Measurements from ENCODE around the gene HADHA. TPM values are rescaled to one million over a fixed set of nuclear protein-coding genes. Genes with fewer than 3 reads are reported as not detected.

Gene HADHA
- total RNA-seq, 2 experiments from 2014 or later: 149 to 154 TPM

DNA sequence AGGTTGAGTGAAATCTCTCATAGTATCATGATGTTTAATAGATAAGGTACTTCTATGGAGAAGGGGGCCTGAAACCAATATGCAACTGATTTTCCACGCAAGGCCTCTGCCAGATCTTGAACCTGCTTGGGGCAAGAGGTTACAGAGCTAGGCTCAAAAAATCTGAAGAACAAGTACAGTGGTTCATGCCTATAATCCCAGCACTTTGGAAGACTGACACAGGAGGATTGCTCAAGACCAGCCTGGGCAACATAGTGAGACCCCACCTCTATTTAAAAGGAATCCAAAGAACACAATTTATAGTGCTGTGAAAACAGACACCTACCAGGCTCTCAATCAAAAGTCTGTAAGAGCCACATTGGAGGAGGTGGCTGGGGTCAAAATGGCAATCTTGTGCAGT is 28.6 kb downstream of the HADHA start:
- DNase-seq: no peak
- Mint-ChIP-seq H3K9me3 (ENCODE audit: low read depth) (no peaks in the 10 kb centered on the region), H3K27me3 (no peaks in the 10 kb centered on the region), H3K4me1 (no peaks in the 10 kb centered on the region), H3K27ac (no peak overlapping the region), H3K36me3 (ENCODE audit: low read depth) (peaks cover 50% of the 10 kb centered on the region), H3K4me3 (no peak overlapping the region)
- intact Hi-C loops (cut with DNase I, micrococcal nuclease): no loop called here
- ChIA-PET CTCF (interaction anchor here (0.6 to 1.4 kb wide), 3 partner anchors 15 to 1088 kb away, joined by 3 to 4 read pairs (median 3); no protein-coding TSS in a partner anchor), POLR2A (no interaction called here)
- no peak for ATAC-seq

DNA sequence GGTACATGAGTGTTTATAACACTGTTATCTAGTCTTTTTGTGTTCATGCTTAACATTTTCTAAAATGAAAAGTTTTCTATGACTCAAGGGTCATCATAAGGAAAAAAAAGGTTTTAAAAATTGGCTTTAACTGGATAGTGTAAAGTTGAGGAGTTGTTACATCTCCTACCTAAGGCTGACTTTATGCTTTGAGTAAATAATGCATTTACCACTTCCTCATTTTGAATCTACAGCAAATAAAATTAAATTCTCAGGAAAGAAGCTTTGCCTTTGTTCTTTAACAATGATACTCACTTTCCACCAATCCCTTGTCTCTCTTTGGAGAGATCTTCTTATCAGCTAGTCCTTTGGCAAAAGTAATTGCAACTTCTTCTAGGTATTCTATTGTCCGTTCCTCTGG is 29.7 kb downstream of the HADHA start:
- intact Hi-C loops (cut with DNase I, micrococcal nuclease): no loop called here
- no peak overlapping the region for H3K4me3 Mint-ChIP-seq
- no peaks in the 10 kb centered on the region for H3K4me1 Mint-ChIP-seq
- DNase-seq: no peak
- no peaks in the 10 kb centered on the region for H3K27me3 Mint-ChIP-seq
- ChIA-PET CTCF (interaction anchor here (0.6 kb wide), 1 partner anchor 266 kb away, joined by 3 read pairs; no protein-coding TSS in a partner anchor), POLR2A (no interaction called here)
- H3K9me3 Mint-ChIP-seq (ENCODE audit: low read depth): no peaks in the 10 kb centered on the region
- no peak overlapping the region for H3K27ac Mint-ChIP-seq
- H3K36me3 Mint-ChIP-seq (ENCODE audit: low read depth): peaks cover 52% of the 10 kb centered on the region
- ATAC-seq: no peak

DNA sequence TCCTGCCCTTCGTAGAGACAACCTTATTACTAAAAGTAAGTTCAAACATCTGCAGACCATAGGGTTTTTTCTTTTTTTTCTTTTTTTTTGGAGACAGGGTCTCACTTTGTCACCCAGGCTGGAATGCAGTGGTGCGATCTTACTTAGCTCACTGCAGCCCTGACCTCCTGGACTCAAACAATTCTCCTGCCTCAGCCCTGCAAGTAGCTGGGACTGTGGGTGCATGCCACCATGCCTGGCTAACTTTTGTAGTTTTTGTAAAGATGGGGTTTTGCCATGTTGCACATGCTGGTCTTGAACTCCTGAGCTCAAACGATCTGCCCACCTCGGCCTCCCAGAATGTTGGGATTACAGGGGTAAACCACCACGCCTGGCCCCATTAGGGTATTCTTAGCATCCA is 32.4 kb downstream of the HADHA start:
- Mint-ChIP-seq H3K9me3 (ENCODE audit: low read depth) (no peaks in the 10 kb centered on the region), H3K4me1 (no peaks in the 10 kb centered on the region), H3K4me3 (no peak overlapping the region), H3K36me3 (ENCODE audit: low read depth) (peaks cover 50% of the 10 kb centered on the region), H3K27ac (no peak overlapping the region), H3K27me3 (no peaks in the 10 kb centered on the region)
- ATAC-seq (no peak), DNase-seq (no peak)
- ChIA-PET CTCF (interaction anchor here (0.6 kb wide), 1 partner anchor 187 kb away, joined by 3 read pairs; no protein-coding TSS in a partner anchor), POLR2A (no interaction called here)
- intact Hi-C loops (cut with DNase I, micrococcal nuclease): no loop called here

DNA sequence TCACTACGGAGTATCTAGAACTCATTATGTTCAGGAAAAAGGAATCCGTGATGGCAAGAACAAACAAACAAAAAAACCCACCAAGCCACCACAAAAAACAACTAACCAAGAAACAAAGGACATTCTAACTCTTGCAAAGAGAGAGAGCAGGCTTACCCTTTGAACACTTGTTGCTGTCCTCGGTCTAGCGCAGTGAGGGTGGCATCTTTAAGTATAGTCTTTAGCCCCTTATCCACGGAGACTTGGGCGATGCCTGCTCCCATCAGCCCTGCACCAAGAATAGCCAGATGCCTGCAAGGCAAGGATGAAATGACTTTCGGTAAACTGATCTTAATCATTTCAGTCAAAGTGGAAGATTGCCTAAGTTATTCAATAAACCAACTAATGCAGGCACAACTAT is 40.5 kb downstream of the HADHA start:
- ATAC-seq (no peak), DNase-seq (no peak)
- POLR2A ChIA-PET: no interaction called here
- Mint-ChIP-seq H3K9me3 (ENCODE audit: low read depth) (no peaks in the 10 kb centered on the region), H3K4me1 (no peaks in the 10 kb centered on the region), H3K36me3 (ENCODE audit: low read depth) (peaks cover 36% of the 10 kb centered on the region), H3K27me3 (no peaks in the 10 kb centered on the region), H3K4me3 (no peak overlapping the region), H3K27ac (no peak overlapping the region)
- intact Hi-C loops (cut with DNase I, micrococcal nuclease): no loop called here
- CTCF ChIA-PET: interaction anchor here (1.0 kb wide), 1 partner anchor 504 kb away, joined by 3 read pairs; no protein-coding TSS in a partner anchor

DNA sequence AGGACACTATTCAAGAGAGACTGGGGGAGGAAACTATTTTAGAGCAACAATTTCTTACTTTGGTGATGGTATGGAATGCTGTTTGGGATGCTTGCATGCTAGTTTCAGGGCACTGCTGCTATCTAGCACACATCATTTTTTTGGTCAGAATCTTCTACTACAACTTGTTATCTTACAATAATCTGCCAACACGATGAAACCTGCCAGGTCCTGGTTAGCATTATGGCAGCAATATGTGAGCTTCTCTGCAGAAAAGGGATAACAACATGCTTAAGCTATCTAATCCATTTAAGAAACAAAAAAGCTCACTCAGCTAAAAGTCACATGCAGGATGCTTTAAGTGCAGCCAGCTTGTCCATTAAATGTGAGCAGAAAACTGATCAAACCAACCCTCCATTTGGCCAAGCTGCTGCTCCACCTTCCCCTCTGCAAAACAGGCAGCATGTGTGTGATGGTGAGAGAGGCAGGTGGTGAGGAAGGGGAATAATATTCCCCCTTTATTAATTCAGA is 41.4 kb downstream of the HADHA start:
- H3K27me3 Mint-ChIP-seq: no peaks in the 10 kb centered on the region
- H3K4me1 Mint-ChIP-seq: no peaks in the 10 kb centered on the region
- H3K4me3 Mint-ChIP-seq: no peak overlapping the region
- POLR2A ChIA-PET: interaction anchor here (0.6 kb wide), 1 partner anchor 11 kb away, joined by 4 read pairs; no protein-coding TSS in a partner anchor
- ATAC-seq (no peak), DNase-seq (no peak)
- intact Hi-C loops (cut with DNase I, micrococcal nuclease): no loop called here
- H3K36me3 Mint-ChIP-seq (ENCODE audit: low read depth): peaks cover 39% of the 10 kb centered on the region
- CTCF ChIA-PET: interaction anchor here (0.9 kb wide), 1 partner anchor 21 kb away, joined by 4 read pairs; no protein-coding TSS in a partner anchor
- no peaks in the 10 kb centered on the region for H3K9me3 Mint-ChIP-seq (ENCODE audit: low read depth)
- H3K27ac Mint-ChIP-seq: no peak overlapping the region

DNA sequence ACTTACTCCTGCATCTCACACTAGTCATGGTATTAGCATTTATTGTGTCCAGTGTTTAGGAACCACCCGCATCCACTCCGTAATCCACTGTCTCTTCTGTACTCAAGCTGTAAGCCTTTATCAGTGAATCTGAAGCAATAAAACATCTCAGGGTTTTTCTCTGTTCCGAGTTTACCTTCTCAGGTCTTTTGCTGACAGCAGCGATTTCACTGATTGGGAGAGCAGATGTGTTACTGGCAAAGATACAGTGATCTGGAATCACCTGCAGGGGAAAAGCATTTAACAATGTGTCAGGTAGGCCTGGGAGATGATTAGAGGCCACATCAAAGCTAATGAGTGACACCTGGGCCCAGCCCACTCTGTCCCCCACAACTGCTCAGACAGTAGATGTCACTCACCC is 46.9 kb downstream of the HADHA start:
- DNase-seq: no peak
- peaks cover 49% of the 10 kb centered on the region for H3K36me3 Mint-ChIP-seq (ENCODE audit: low read depth)
- CTCF ChIA-PET: no interaction called here
- no peaks in the 10 kb centered on the region for H3K27me3 Mint-ChIP-seq
- H3K9me3 Mint-ChIP-seq (ENCODE audit: low read depth): no peaks in the 10 kb centered on the region
- intact Hi-C loops (cut with DNase I, micrococcal nuclease): no loop called here
- no peak for ATAC-seq
- POLR2A ChIA-PET: no interaction called here
- H3K27ac Mint-ChIP-seq: no peak overlapping the region
- H3K4me1 Mint-ChIP-seq: peaks cover 8% of the 10 kb centered on the region
- no peak overlapping the region for H3K4me3 Mint-ChIP-seq

DNA sequence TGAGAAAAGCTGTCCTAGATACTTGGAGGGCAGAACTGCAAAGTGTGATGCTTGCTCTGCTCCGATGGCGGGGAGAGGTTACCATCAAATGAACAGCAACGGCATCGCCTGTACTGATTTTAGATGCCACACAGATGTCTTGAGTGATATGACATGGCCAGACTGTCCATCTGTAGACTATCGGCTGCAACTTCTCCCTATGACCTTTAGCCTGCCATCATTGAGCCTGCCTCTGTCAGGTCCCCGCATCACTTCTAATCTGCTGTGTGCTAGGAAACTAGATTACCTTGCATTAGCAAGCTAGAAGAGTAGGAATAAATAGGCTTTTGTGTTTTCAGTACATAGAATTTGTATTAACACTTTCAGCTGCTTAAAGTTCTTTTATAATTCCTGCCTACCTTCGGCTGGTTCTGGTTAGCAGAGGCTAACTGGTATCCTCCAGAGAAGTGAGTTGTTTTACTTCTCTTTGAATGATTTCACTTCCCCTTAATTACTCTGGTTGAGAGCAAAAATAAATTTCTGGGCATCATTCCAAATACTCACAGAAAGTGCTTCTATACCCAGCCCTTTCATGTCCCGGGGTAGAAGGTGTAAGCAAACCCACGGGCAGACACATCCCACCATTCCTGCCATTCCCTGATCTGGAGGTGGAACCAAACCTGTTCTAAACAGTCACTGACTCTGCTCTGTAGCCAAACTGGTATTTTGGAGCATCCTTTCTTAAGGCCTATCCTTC is 47.6 kb downstream of the HADHA start:
- no peak for DNase-seq
- peaks cover 45% of the 10 kb centered on the region for H3K36me3 Mint-ChIP-seq (ENCODE audit: low read depth)
- no peaks in the 10 kb centered on the region for H3K9me3 Mint-ChIP-seq (ENCODE audit: low read depth)
- H3K27ac Mint-ChIP-seq: no peak overlapping the region
- ATAC-seq: no peak
- intact Hi-C loops (cut with DNase I, micrococcal nuclease): no loop called here
- CTCF ChIA-PET: interaction anchor here (0.5 kb wide), 1 partner anchor 196 kb away, joined by 3 read pairs; no protein-coding TSS in a partner anchor
- H3K4me3 Mint-ChIP-seq: no peak overlapping the region
- H3K27me3 Mint-ChIP-seq: no peaks in the 10 kb centered on the region
- peaks cover 8% of the 10 kb centered on the region for H3K4me1 Mint-ChIP-seq
- POLR2A ChIA-PET: no interaction called here

DNA sequence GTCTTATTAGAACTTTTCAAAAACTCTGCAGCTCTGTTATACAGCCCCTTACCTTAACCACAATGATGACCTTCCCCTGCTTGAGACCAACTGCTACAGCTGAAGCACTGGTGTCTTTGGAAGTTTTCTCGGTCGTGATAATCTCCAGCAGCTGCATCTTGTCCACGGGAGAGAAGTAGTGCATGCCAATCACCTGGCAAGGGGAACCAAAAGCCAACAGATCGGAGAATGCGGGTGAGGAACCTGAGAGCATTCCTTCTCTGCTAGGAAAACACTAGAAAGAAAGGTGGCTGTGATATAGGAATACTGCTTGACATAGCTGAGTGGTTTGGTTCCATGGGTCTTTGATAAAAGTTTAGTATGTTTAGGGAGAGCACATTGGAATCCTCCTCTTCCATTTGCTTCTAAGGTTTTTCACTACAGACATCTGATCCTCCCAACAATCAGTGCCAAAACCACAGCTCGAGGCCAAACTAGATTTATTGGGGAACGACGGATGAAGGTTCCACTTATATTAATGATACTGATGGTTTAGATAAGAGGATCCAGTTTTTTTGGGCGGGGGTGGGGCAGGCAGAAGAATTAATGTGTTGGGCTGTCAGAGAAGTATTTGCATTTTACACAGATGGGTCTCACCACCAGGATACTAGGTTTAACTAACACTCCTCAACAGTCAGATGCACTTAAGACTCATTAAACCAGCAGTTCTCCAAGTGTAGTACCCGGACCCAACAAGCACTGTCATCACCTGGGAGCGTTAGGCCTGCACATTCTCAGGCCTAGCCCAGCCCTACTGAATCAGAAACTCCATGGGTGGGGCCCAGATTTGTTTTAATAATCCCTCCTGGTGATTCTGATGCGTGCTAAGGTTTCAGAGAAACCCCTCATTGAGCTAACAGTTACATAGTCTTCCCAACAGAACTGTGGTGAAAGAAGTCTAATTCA is 49.1 kb downstream of the HADHA start:
- CTCF ChIA-PET: interaction anchor here (0.5 to 0.6 kb wide), 3 partner anchors 16 to 256 kb away, joined by 3 to 4 read pairs (median 3); no protein-coding TSS in a partner anchor
- Mint-ChIP-seq H3K4me1 (peaks cover 8% of the 10 kb centered on the region), H3K4me3 (no peak overlapping the region), H3K27ac (no peak overlapping the region), H3K36me3 (ENCODE audit: low read depth) (peaks cover 35% of the 10 kb centered on the region), H3K27me3 (no peaks in the 10 kb centered on the region), H3K9me3 (ENCODE audit: low read depth) (no peaks in the 10 kb centered on the region)
- POLR2A ChIA-PET: no interaction called here
- DNase-seq (no peak), ATAC-seq (no peak)
- intact Hi-C loops (cut with DNase I, micrococcal nuclease): no loop called here

DNA sequence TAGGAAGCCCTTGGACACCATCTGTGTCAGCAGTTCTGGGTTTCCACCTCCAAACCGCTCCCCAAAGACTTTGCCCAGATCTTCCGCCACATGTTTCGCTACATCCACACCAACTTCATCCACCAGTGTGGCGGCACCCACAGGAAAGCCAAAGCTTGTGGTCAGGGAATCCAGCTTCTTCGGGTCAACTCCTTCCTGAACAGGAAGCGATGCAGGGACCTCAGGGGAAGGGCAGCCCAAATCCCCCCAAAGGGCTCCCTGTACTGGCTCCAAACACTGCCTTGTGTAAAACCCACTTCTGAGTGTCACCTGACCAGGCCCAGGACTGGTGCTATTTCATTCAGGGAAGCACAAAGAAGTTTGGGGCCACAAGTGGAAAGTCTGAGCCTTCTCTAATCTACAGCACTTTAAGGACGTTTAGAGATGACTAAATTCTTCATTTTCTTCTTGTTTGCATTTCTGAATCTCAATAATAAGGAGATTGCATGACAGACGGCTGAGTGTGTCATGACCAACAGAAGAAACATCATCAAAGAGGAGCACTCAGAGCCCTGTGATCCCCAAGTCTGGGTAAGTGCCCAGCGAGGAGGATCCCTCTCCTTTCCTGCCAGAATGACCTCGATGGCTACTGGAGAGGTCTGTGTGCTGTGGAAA is 50.7 kb downstream of the HADHA start:
- CTCF ChIA-PET: no interaction called here
- peaks cover 8% of the 10 kb centered on the region for H3K4me1 Mint-ChIP-seq
- DNase-seq (peak; percentile 43), ATAC-seq (peak; percentile 86)
- H3K4me3 Mint-ChIP-seq: no peak overlapping the region
- peak overlapping the region; percentile 85 for H3K27ac Mint-ChIP-seq
- intact Hi-C loops (cut with DNase I, micrococcal nuclease): no loop called here
- POLR2A ChIA-PET: interaction anchor here (0.5 kb wide), 1 partner anchor 122 kb away, joined by 3 read pairs; no protein-coding TSS in a partner anchor
- H3K27me3 Mint-ChIP-seq: no peaks in the 10 kb centered on the region
- no peaks in the 10 kb centered on the region for H3K9me3 Mint-ChIP-seq (ENCODE audit: low read depth)
- peaks cover 28% of the 10 kb centered on the region for H3K36me3 Mint-ChIP-seq (ENCODE audit: low read depth)

DNA sequence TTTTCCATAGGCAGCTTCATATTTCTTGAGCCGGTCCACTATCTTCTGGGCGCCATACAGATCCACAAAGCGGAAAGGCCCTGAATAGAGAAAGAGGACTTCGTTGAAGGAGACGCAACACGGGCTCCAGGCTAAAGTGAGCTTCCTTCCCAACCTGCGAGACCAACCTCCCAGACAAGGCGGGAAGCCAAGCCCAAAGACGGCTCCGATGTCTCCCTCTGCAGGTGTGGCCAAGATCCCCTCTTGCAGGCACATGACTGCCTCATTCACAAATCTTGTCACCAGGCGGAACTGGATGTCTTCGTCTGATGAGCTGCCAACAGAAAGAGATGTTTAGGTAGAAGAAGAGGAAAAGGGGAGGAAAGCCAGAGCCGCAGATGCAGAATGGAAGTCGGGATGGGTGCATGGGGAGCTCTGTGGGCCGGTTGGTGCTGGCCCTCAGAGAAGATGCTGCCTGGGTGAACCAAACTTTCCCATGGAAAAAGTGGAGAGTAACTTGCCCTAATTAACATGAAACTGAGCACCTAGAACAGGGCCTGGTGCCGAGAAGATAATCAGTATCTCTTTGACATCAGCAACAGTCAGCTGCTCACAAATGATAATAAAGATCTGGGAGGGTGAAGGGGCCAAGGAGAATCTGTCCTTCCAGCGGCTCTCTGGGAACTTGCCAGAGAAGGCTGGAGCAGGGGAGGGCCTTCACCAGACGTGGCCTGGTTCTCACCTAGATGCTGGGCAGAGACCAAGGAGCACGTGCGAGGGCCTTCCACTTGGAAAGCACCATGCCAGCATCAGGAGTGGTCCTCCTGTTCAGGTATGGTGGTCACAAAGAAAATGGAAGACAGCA is 52.9 kb downstream of the HADHA start:
- no peaks in the 10 kb centered on the region for H3K27me3 Mint-ChIP-seq
- no peak overlapping the region for H3K27ac Mint-ChIP-seq
- ChIA-PET CTCF (interaction anchor here (0.6 to 1.6 kb wide), 2 partner anchors 10 to 15 kb away, joined by 3 to 4 read pairs; no protein-coding TSS in a partner anchor), POLR2A (interaction anchor here (0.6 kb wide), 1 partner anchor 11 kb away, joined by 4 read pairs; no protein-coding TSS in a partner anchor)
- H3K9me3 Mint-ChIP-seq (ENCODE audit: low read depth): no peaks in the 10 kb centered on the region
- H3K36me3 Mint-ChIP-seq (ENCODE audit: low read depth): peaks cover 14% of the 10 kb centered on the region
- no peak overlapping the region for H3K4me3 Mint-ChIP-seq
- peaks cover 10% of the 10 kb centered on the region for H3K4me1 Mint-ChIP-seq
- DNase-seq (no peak), ATAC-seq (no peak)
- intact Hi-C loops (cut with DNase I, micrococcal nuclease): no loop called here

Measured in activated CD4-positive, alpha-beta T cell treated with anti-CD3 and anti-CD28 coated beads for 36 hours (primary cell).